GM12878 (cell line): ENCODE measurements around the gene CREB3L4. TPM values are rescaled to one million over a fixed set of nuclear protein-coding genes. Genes with fewer than 3 reads are reported as not detected.
A peak's percentile ranks its signal among the peaks of the same experiment; 100 is the strongest.

Source experiments
- ASH2L ChIP-seq: fragments of 300-600, 200-600 bp; sonication (generic); IDR thresholded peaks from 2 replicates; pipeline ENCODE4 v1.6.1; 2017; ENCODE audit warnings: low read depth, mild to moderate bottlenecking, borderline replicate concordance
- ATF7 ChIP-seq: fragments of 450-650 bp; IDR thresholded peaks from 2 replicates; pipeline ENCODE4 v1.6.1; 2016; ENCODE audit warnings: low read depth, mild to moderate bottlenecking
- BHLHE40 ChIP-seq, 2 experiments: fragments of 450-650 bp in 1 of 2; IDR thresholded peaks; 2 replicates each; pipeline ENCODE4 v1.6.1; 2011 to 2017; ENCODE audit warnings: low read depth in 2 of 2, borderline replicate concordance in 1 of 2, improper control_type of control experiment in 1 of 2, low read length in 1 of 2, mild to moderate bottlenecking in 1 of 2
- CREB1 ChIP-seq: IDR thresholded peaks from 2 replicates; pipeline ENCODE4 v1.6.1; 2012; ENCODE audit warnings: low read depth, mild to moderate bottlenecking, inconsistent platforms
- DPF2 ChIP-seq: fragments of 450-650 bp; IDR thresholded peaks from 2 replicates; pipeline ENCODE4 v1.6.1; 2017; ENCODE audit warnings: mild to moderate bottlenecking
- GABPA ChIP-seq: IDR thresholded peaks from 2 replicates; pipeline ENCODE4 v1.6.1; 2014; ENCODE audit warnings: antibody characterized with exemption, low read depth, mild to moderate bottlenecking, inconsistent platforms
- HCFC1 ChIP-seq: fragments of 150-350 bp; IDR thresholded peaks from 2 replicates; pipeline ENCODE4 v1.6.1; 2014; ENCODE audit warnings: low read length
- HDAC2 ChIP-seq: fragments of 200-600 bp; sonication (generic); IDR thresholded peaks from 2 replicates; pipeline ENCODE4 v1.6.1; 2017
- HDGF ChIP-seq: fragments of 450-650 bp; IDR thresholded peaks from 2 replicates; pipeline ENCODE4 v1.6.1; 2016; ENCODE audit warnings: antibody characterized with exemption
- IKZF2 ChIP-seq, 2 experiments: fragments of 450-650 bp; IDR thresholded peaks; 2 replicates each; pipeline ENCODE4 v1.6.1; 2017; ENCODE audit warnings: mild to moderate bottlenecking in 2 of 2, moderate library complexity in 2 of 2
- MXI1 ChIP-seq: fragments of 150-350 bp; IDR thresholded peaks from 2 replicates; pipeline ENCODE4 v1.6.1; 2011; ENCODE audit warnings: low read depth, mild to moderate bottlenecking, inconsistent platforms, low read length, improper control_type of control experiment
- MYC ChIP-seq: IDR thresholded peaks from 2 replicates; pipeline ENCODE4 v1.6.1; 2011; ENCODE audit warnings: mild to moderate bottlenecking, low read length, moderate library complexity, inconsistent platforms; ENCODE audit not compliant: insufficient read depth, insufficient replicate concordance, insufficient read length, severe bottlenecking
- NBN ChIP-seq: fragments of 450-650 bp; IDR thresholded peaks from 2 replicates; pipeline ENCODE4 v1.6.1; 2016
- NKRF ChIP-seq: fragments of 450-650 bp; conservative IDR thresholded peaks from 2 replicates; pipeline ENCODE4 v1.6.1; 2017; ENCODE audit warnings: mild to moderate bottlenecking, moderate library complexity
- PAX5 ChIP-seq: IDR thresholded peaks from 2 replicates; pipeline ENCODE4 v1.6.1; 2011; ENCODE audit warnings: low read depth, low read length, borderline replicate concordance
- POLR2A ChIP-seq: IDR thresholded peaks from 2 replicates; pipeline ENCODE4 v1.6.1; 2011; ENCODE audit warnings: low read depth, mild to moderate bottlenecking, low read length
- POLR2AphosphoS2 ChIP-seq: IDR thresholded peaks from 2 replicates; pipeline ENCODE4 v1.6.1; 2011; ENCODE audit warnings: low read depth, mild to moderate bottlenecking, low read length, improper control_type of control experiment, moderate library complexity
- POLR2AphosphoS5 ChIP-seq: IDR thresholded peaks from 2 replicates; pipeline ENCODE4 v1.6.1; 2011; ENCODE audit warnings: mild to moderate bottlenecking, low read length, inconsistent platforms
- RELA ChIP-seq: fragments of 450-650 bp; IDR thresholded peaks from 2 replicates; pipeline ENCODE4 v1.8.0; 2014; ENCODE audit warnings: borderline replicate concordance; ENCODE audit not compliant: partially characterized antibody
- SMARCA5 ChIP-seq: fragments of 450-650 bp; IDR thresholded peaks from 2 replicates; pipeline ENCODE4 v1.6.1; 2017; ENCODE audit warnings: mild to moderate bottlenecking
- SP1 ChIP-seq: IDR thresholded peaks from one replicate; pipeline ENCODE4 v1.6.1; 2011; ENCODE audit warnings: low read depth, low read length
- SUPT20H ChIP-seq: IDR thresholded peaks from 2 replicates; pipeline ENCODE4 v1.6.1; 2011; ENCODE audit warnings: low read depth, mild to moderate bottlenecking, low read length, moderate library complexity, borderline replicate concordance; ENCODE audit not compliant: control insufficient read depth
- TAF1 ChIP-seq: IDR thresholded peaks from 2 replicates; pipeline ENCODE4 v1.6.1; 2011; ENCODE audit warnings: mild to moderate bottlenecking, low read depth, low read length, borderline replicate concordance
- TCF12 ChIP-seq: IDR thresholded peaks from 2 replicates; pipeline ENCODE4 v1.6.1; 2011; ENCODE audit warnings: low read depth, mild to moderate bottlenecking, low read length
- USF2 ChIP-seq: IDR thresholded peaks from 2 replicates; pipeline ENCODE4 v1.6.1; 2011; ENCODE audit warnings: low read depth, low read length, improper control_type of control experiment, borderline replicate concordance
- ZNF207 ChIP-seq: fragments of 450-650 bp; IDR thresholded peaks from 2 replicates; pipeline ENCODE4 v1.6.1; 2014; ENCODE audit warnings: antibody characterized with exemption, mild to moderate bottlenecking, borderline replicate concordance
- polyA plus RNA-seq, 11 experiments: library from polyadenylated mRNA; depleted of rRNA in 4 of 11; unstranded in 6 of 11; stranded (reverse) in 5 of 11; fragments of >200 nt; fragmentation: Nextera tagmentation in 4 of 11; fragmentation: Illumina TruSeq in 1 of 11; extraction: Ambion mirVana in 4 of 11; extraction: Trizol in 1 of 11; gene quantifications; 1 replicate in 1 of 11; 2 replicates in 10 of 11; pipeline versions ENCODE4 v1.2.1 to v1.2.3, GENCODE V29; 2011 to 2016; ENCODE audit warnings: inconsistent platforms in 2 of 11, missing spikeins in 2 of 11, low read depth in 1 of 11
- total RNA-seq, 4 experiments: library from RNA; depleted of rRNA in 3 of 4; stranded (reverse); fragments of >200 nt in 3 of 4; fragmentation: Illumina TruSeq in 1 of 4; extraction: Trizol in 1 of 4; gene quantifications; 2 replicates each; pipeline versions ENCODE4 v1.2.1 to v1.2.3, GENCODE V29; 2013 to 2021
- TF ChIP-seq, protein P1 (sequence below): fragments of 150-350 bp; IDR thresholded peaks from 2 replicates; pipeline ENCODE4 v1.6.1; 2014; ENCODE audit warnings: mild to moderate bottlenecking, low read depth, low read length

The CREB3L4 gene
- total and polyA plus RNA-seq, 10 of the 15 experiments (the other 5 are each of a cell fraction or from before 2014, with no cell fraction given): 9.7 to 14.0 (median 12.1) TPM

DNA sequence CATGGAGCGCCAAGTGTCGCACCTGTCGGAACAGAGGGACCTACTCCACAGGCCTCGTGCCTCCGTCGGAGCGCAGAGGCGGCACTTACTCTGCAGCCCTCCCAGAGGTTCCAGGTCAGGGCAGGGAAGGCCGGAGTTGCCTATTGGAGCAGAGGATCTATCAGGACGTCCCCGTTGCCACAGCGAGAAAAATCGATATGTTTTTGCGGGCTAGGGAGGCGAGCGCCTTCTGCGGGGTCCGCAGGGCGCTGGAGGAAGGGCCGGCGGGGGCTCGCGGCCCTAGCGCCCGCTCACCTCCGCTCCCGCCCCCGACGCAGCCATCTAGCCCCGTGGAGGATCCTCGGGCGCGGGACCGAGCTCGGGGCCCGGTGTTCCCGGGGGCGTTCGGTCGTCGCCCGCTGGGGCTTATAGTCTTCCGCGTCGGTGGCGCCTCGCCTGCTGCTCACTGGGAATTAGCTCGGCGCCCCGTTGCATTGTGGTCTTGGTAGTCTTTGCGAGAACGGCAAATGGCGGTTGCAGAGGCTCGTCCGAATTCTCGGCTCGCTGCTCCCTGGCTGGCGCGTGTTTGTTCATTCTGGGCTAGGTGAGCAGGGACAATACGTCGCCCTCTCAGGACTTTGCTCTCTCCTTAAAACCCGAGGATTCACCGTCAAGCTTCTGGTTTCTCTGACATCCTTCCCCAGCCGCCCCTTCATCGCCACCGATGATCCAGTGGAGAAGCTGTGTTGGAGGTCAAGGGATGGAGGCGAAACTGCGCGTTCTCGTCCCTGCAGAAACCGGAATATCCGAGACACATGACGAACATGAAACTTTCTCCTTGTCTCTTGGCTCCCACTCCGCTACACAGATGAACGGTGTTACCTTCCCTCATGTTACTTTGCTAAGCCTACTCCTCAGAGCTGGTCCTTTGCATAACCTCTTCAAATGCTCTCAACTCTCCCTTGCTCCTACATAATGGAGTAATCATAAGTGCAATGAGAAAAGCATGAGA lies 9.8 kb downstream of the CREB3L4 start, which contains the start of gene JTB (continued):
- TF ChIP-seq IKZF2 (IDR thresholded peaks at IDR 0.05) (peak; percentile 29 to 36; a peak in 3 of 4 replicates), NKRF (peak; percentile 68; the same call in 1 of the 2 replicates), MYC (peak; percentile 38), HDAC2 (no peak), POLR2AphosphoS5 (peak; percentile 89), MXI1 (peak; percentile 60), RELA (peak; percentile 18), SUPT20H (no peak), CREB1 (peak; percentile 63), TAF1 (peak; percentile 85; the same call in 1 of the 2 replicates), HCFC1 (peak; percentile 87), TCF12 (peak; percentile 28; the same call in 1 of the 2 replicates), ZNF207 (0 out of 2 replicates have a peak, but pooled peaks have one; percentile 27), USF2 (no peak), NBN (0 out of 2 replicates have a peak, but pooled peaks have one; percentile 58), HDGF (no peak), PAX5 (0 out of 2 replicates have a peak, but pooled peaks have one; percentile 19), POLR2AphosphoS2 (peak; percentile 71), DPF2 (peak; percentile 63), POLR2A (peak; percentile 95), GABPA (no peak), SP1 (peak; percentile 13), ATF7 (no peak), ASH2L (no peak; the same call in 1 of the 2 replicates), BHLHE40 (IDR thresholded peaks at IDR 0.05; ENCODE audit: borderline replicate concordance in 1 of 2, low read depth in 2 of 2, low read length in 1 of 2) (peak in 1 of 2 experiments; percentile 6; a peak in 1 of 4 replicates), SMARCA5 (0 out of 2 replicates have a peak, but pooled peaks have one; percentile 68)
- TF ChIP-seq, protein P1, sequence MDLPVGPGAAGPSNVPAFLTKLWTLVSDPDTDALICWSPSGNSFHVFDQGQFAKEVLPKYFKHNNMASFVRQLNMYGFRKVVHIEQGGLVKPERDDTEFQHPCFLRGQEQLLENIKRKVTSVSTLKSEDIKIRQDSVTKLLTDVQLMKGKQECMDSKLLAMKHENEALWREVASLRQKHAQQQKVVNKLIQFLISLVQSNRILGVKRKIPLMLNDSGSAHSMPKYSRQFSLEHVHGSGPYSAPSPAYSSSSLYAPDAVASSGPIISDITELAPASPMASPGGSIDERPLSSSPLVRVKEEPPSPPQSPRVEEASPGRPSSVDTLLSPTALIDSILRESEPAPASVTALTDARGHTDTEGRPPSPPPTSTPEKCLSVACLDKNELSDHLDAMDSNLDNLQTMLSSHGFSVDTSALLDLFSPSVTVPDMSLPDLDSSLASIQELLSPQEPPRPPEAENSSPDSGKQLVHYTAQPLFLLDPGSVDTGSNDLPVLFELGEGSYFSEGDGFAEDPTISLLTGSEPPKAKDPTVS: no peak
